Measurements from ENCODE around the gene ZNF398.

DNA sequence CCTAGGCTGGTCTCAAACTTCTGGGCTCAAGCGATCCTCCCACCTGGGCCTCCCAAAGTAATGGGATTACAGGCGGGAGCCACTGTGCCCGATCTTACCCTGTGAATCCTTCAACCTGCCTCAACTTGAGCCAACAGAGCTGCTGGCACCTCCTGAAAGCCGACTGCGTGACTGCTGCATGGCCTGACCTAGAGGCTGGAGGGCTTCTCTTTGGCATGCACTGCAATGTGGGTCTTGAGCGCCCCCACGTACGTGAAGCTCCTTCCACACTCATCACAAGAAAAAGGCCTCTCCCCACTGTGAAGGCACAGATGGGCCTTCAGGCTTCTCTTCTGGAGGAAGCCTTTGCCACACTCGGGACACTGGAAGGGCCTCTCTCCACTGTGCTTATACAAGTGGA, 43.8 kb upstream of the ZNF398 start:
- TF ChIP-seq, protein P1, sequence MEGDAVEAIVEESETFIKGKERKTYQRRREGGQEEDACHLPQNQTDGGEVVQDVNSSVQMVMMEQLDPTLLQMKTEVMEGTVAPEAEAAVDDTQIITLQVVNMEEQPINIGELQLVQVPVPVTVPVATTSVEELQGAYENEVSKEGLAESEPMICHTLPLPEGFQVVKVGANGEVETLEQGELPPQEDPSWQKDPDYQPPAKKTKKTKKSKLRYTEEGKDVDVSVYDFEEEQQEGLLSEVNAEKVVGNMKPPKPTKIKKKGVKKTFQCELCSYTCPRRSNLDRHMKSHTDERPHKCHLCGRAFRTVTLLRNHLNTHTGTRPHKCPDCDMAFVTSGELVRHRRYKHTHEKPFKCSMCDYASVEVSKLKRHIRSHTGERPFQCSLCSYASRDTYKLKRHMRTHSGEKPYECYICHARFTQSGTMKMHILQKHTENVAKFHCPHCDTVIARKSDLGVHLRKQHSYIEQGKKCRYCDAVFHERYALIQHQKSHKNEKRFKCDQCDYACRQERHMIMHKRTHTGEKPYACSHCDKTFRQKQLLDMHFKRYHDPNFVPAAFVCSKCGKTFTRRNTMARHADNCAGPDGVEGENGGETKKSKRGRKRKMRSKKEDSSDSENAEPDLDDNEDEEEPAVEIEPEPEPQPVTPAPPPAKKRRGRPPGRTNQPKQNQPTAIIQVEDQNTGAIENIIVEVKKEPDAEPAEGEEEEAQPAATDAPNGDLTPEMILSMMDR (CRISPR knock-in tag; IDR thresholded peaks at IDR 0.05), result no peak
- TF ChIP-seq, protein P2, sequence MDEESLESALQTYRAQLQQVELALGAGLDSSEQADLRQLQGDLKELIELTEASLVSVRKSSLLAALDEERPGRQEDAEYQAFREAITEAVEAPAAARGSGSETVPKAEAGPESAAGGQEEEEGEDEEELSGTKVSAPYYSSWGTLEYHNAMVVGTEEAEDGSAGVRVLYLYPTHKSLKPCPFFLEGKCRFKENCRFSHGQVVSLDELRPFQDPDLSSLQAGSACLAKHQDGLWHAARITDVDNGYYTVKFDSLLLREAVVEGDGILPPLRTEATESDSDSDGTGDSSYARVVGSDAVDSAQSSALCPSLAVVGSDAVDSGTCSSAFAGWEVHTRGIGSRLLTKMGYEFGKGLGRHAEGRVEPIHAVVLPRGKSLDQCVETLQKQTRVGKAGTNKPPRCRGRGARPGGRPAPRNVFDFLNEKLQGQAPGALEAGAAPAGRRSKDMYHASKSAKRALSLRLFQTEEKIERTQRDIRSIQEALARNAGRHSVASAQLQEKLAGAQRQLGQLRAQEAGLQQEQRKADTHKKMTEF (CRISPR knock-in tag; IDR thresholded peaks at IDR 0.05), result no peak
- no peak for TF ChIP-seq TP53 (CRISPR knock-in tag; conservative IDR thresholded peaks at IDR 0.05)
- TF ChIP-seq RBM22 (optimal IDR thresholded peaks at IDR 0.05; ENCODE audit: low read length), result no peak
- TF ChIP-seq GATAD2A (CRISPR knock-in tag; IDR thresholded peaks at IDR 0.05), result no peak
- no peak for TF ChIP-seq RARA (CRISPR knock-in tag; IDR thresholded peaks at IDR 0.05)
- no peak for TF ChIP-seq ZNF550 (CRISPR knock-in tag; IDR thresholded peaks at IDR 0.05; ENCODE audit: borderline replicate concordance)
